Sigmoid colon (tissue), 7 donors: Measurements from ENCODE around the gene KCND3. TPM values are rescaled to one million over a fixed set of nuclear protein-coding genes. Genes with fewer than 3 reads are reported as not detected.

Experiments used
- DNase-seq: peaks from one replicate; pipeline ENCODE4 v3.0.0-alpha.2; 2019
- H3K27ac ChIP-seq, 4 donors: fragments of 200-600 bp; sonication (generic); one replicate each; pipeline ENCODE4 v1.5.1; 2016 to 2019; ENCODE audit warnings: mild to moderate bottlenecking in 1 of 4
- H3K27me3 ChIP-seq, 3 donors: fragments of 200-600 bp; sonication (generic); one replicate each; pipeline ENCODE4 v1.5.1; 2019; ENCODE audit warnings: mild to moderate bottlenecking in 1 of 3
- H3K36me3 ChIP-seq, 4 donors: fragments of 200-600 bp; sonication (generic); one replicate each; pipeline ENCODE4 v1.5.1; 2016 to 2019
- H3K4me1 ChIP-seq, 4 donors: fragments of 200-600 bp; sonication (generic); one replicate each; pipeline ENCODE4 v1.5.1; 2017 to 2019
- H3K4me3 ChIP-seq, 4 donors: fragments of 200-600 bp; sonication (generic); one replicate each; pipeline ENCODE4 v1.5.1; 2017 to 2019; ENCODE audit warnings: mild to moderate bottlenecking in 2 of 4, moderate library complexity in 1 of 4
- H3K9me3 ChIP-seq, 4 donors: fragments of 200-600 bp in 3 of 4; sonication (generic) in 3 of 4; one replicate each; pipeline versions ENCODE4 v1.5.1 to v1.6.1; 2013 to 2019
- EP300 ChIP-seq, 4 donors: sonication (generic); formaldehyde crosslinking; IDR thresholded peaks; one replicate each; pipeline ENCODE4 v1.6.1; 2017; ENCODE audit warnings: antibody characterized with exemption in 4 of 4
- POLR2A ChIP-seq, 2 donors: fragments of 450-650 bp; IDR thresholded peaks; one replicate each; pipeline ENCODE4 v1.6.1; 2016; ENCODE audit warnings: antibody characterized with exemption in 2 of 2, mild to moderate bottlenecking in 2 of 2, moderate library complexity in 2 of 2
- POLR2AphosphoS5 ChIP-seq, 4 donors: sonication (generic); formaldehyde crosslinking; IDR thresholded peaks; one replicate each; pipeline ENCODE4 v1.6.1; 2017; ENCODE audit warnings: antibody characterized with exemption in 4 of 4
- WGBS, 2 donors: extraction: QIAGEN DNeasy Blood & Tissue Kit; methylation state at CpG; one replicate each; pipeline ENCODE4 v1.1.7; 2013; 5-methylcytosine and 5-hydroxymethylcytosine counted together
- intact Hi-C: fragments of 100-400 bp; cut with DNase I; formaldehyde crosslinking; loops from one replicate; pipeline ENCODE4 v1.15.1; 2023
- polyA plus RNA-seq, 3 donors: library from polyadenylated mRNA; stranded (reverse); fragments of 200-250 nt; gene quantifications; one replicate each; pipeline ENCODE4 v1.2.3, GENCODE V29; 2013
- total RNA-seq, 4 donors: library from RNA; depleted of rRNA; stranded (reverse); fragments of >200 nt; gene quantifications; one replicate each; pipeline ENCODE4 v1.1.0, GENCODE V29; 2016
- TF ChIP-seq, protein P1 (sequence below), 4 experiments: fragments of 450-650 bp in 3 of 4; fragments of 200-600 bp in 1 of 4; IDR thresholded peaks; one replicate each; pipeline ENCODE4 v1.5.1; 2016 to 2019; ENCODE audit warnings: antibody characterized with exemption in 4 of 4, mild to moderate bottlenecking in 3 of 4, moderate library complexity in 2 of 4
- donor health status: healthy with polysubstance abuse.
- donor health status: Bipolar disorder and iron deficiency.
- donor health status: healthy.

KCND3 gene
- total and polyA plus RNA-seq, 7 donors, result 0.23 to 18.3 (median 5.9) TPM

DNA sequence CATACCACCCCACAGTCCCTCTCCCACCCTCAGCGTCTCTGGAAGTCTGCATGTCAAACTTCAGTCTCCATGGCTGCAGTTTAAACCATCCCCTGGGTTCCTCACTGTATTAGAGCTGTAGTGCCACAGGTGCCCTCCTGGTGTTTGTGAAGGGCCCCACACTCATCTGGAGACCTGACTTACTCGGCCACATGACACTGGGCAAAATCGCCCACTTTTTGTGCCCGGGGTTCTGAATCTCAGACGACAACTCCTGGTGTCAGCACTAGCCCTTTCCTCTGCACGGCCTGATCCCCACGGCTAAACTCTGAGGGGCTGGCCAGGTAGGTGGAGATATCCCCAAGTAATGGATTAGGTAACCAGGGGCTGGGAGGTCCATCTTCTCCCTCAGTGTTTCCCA, 256.8 kb downstream of the KCND3 start:
- Histone ChIP-seq H3K36me3 (peaks cover 0 to 5% (median 0%) of the 10 kb centered on the region in 4 donors), H3K27me3 (no peaks in the 10 kb centered on the region), H3K27ac (peak overlapping the region in 2 of 4 donors; percentile 50 to 77), H3K4me1 (peaks cover 0 to 48% (median 36%) of the 10 kb centered on the region in 4 donors), H3K9me3 (no peaks in the 10 kb centered on the region), H3K4me3 (no peak overlapping the region)
- no peak for DNase-seq
- TF ChIP-seq POLR2A (IDR thresholded peaks at IDR 0.05) (no peak), POLR2AphosphoS5 (IDR thresholded peaks at IDR 0.05) (no peak), EP300 (IDR thresholded peaks at IDR 0.05) (no peak)
- TF ChIP-seq, protein P1, sequence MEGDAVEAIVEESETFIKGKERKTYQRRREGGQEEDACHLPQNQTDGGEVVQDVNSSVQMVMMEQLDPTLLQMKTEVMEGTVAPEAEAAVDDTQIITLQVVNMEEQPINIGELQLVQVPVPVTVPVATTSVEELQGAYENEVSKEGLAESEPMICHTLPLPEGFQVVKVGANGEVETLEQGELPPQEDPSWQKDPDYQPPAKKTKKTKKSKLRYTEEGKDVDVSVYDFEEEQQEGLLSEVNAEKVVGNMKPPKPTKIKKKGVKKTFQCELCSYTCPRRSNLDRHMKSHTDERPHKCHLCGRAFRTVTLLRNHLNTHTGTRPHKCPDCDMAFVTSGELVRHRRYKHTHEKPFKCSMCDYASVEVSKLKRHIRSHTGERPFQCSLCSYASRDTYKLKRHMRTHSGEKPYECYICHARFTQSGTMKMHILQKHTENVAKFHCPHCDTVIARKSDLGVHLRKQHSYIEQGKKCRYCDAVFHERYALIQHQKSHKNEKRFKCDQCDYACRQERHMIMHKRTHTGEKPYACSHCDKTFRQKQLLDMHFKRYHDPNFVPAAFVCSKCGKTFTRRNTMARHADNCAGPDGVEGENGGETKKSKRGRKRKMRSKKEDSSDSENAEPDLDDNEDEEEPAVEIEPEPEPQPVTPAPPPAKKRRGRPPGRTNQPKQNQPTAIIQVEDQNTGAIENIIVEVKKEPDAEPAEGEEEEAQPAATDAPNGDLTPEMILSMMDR (IDR thresholded peaks at IDR 0.05), result no peak
- 93 to 94% methylated on average over 7 of the region's 7 CpGs for WGBS, 2 donors
- intact Hi-C loops, result no loop called here

DNA sequence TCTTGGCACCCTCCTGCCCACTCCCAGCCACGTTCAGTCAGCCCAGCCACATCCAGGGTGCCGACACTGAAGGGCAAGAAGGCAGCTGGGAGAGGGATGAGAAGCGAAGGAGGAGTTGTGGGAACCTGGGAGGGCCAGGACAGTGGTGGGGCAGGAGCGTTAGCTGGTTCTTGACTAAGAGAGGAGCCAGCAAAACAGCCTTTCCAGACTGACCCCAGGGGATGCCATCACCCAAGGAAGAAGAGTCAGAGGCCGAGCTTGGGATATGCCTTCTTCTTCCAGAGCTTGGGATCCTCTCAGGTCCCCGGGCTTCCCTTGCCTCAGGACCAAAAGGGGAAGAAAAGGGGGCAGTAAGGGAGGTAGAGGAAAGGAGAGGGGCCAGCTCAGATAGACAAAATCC, 257.5 kb downstream of the KCND3 start:
- H3K9me3 ChIP-seq, result no peaks in the 10 kb centered on the region
- DNase-seq, result no peak
- H3K27me3 ChIP-seq, result no peaks in the 10 kb centered on the region
- 78 to 80% methylated on average over 6 of the region's 6 CpGs for WGBS, 2 donors
- intact Hi-C loops, result no loop called here
- H3K36me3 ChIP-seq, result peaks cover 0 to 11% (median 0%) of the 10 kb centered on the region in 4 donors
- TF ChIP-seq POLR2A (IDR thresholded peaks at IDR 0.05) (no peak), EP300 (IDR thresholded peaks at IDR 0.05) (no peak), POLR2AphosphoS5 (IDR thresholded peaks at IDR 0.05) (no peak)
- TF ChIP-seq, protein P1 (IDR thresholded peaks at IDR 0.05), result no peak
- H3K4me3 ChIP-seq, result no peak overlapping the region
- no peak overlapping the region for H3K27ac ChIP-seq
- peaks cover 0 to 41% (median 28%) of the 10 kb centered on the region in 4 donors for H3K4me1 ChIP-seq

DNA sequence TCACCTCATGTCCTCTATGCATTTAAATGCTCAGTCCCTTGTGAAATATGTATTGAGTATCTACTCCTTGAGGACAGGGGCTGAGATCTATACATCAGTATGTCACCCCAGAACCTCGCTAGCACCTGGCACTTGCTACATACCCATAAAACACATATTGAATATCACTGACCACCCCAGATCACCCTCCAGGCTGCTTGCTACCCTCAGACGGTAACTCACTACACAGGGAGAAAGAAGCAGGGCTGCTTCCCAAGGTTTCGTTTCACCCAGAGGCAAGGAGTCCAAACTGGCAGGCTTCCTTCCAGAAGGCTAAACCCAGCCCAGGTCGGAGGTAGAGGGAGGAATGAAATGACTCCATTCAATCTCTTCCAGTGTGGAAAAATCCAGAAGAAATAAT, 258.8 kb downstream of the KCND3 start:
- H3K4me1 ChIP-seq, result peaks cover 0 to 29% (median 20%) of the 10 kb centered on the region in 4 donors
- H3K27me3 ChIP-seq, result no peaks in the 10 kb centered on the region
- peaks cover 0 to 13% (median 0%) of the 10 kb centered on the region in 4 donors for H3K36me3 ChIP-seq
- H3K9me3 ChIP-seq, result no peaks in the 10 kb centered on the region
- TF ChIP-seq POLR2A (IDR thresholded peaks at IDR 0.05), result no peak
- TF ChIP-seq, protein P1 (IDR thresholded peaks at IDR 0.05), result no peak
- no peak for TF ChIP-seq EP300 (IDR thresholded peaks at IDR 0.05)
- TF ChIP-seq POLR2AphosphoS5 (IDR thresholded peaks at IDR 0.05), result no peak
- DNase-seq, result no peak
- H3K27ac ChIP-seq, result no peak overlapping the region
- intact Hi-C loops, result no loop called here
- H3K4me3 ChIP-seq, result no peak overlapping the region
- WGBS, 2 donors, result 85 to 90% methylated on average over 4 of the region's 4 CpGs

DNA sequence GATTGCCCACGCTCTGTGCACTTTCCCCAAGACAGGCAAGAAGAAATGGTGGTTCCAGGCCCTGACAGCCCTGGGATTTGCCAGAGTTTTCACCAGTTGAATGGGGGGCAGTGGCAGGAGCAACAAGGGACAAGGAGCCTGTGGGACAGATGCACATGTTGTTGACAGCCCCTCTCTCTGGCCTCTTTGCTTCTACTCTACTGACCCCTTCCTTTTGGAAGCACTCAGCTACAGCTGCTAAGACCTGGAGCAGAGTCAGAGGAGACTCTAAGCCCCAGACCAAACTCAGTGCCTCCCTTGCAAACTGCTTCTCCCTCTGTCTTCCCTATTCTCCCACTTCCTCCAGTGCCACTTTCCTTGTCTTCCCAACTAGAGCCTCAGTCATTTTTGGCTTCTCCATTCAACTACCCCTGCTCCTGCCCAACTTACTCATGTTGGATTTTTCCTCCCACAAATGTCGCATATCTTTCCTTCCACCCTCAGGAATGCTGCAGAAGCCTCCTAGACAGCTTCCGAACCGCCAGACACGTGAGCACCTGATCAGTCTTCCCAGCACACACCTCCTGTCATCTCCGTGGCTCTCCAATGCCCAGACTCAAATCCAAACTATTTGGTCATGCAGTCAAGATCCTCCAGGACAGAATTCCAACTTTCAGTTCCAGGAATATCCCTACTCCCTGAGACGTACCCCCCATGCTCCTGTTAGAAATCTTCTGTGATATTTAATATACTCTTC, 259.4 kb downstream of the KCND3 start:
- peaks cover 0 to 34% (median 22%) of the 10 kb centered on the region in 4 donors for H3K4me1 ChIP-seq
- H3K9me3 ChIP-seq, result no peaks in the 10 kb centered on the region
- 85 to 90% methylated on average over 7 of the region's 7 CpGs for WGBS, 2 donors
- H3K4me3 ChIP-seq, result no peak overlapping the region
- no peak for DNase-seq
- intact Hi-C loops, result no loop called here
- TF ChIP-seq POLR2A (IDR thresholded peaks at IDR 0.05), result no peak
- no peak for TF ChIP-seq POLR2AphosphoS5 (IDR thresholded peaks at IDR 0.05)
- TF ChIP-seq, protein P1 (IDR thresholded peaks at IDR 0.05), result no peak
- TF ChIP-seq EP300 (IDR thresholded peaks at IDR 0.05), result no peak
- H3K36me3 ChIP-seq, result peaks cover 0 to 12% (median 0%) of the 10 kb centered on the region in 4 donors
- H3K27me3 ChIP-seq, result no peaks in the 10 kb centered on the region
- no peak overlapping the region for H3K27ac ChIP-seq
